GM19193 (cell line): ENCODE measurements around the gene TMEM203.

Source experiments
- POLR2A ChIP-seq: IDR thresholded peaks from 4 replicates; pipeline ENCODE4 v1.6.1; 2011; ENCODE audit not compliant: insufficient read depth, insufficient read length; ENCODE audit errors: extremely low read depth

Gene TMEM203

DNA sequence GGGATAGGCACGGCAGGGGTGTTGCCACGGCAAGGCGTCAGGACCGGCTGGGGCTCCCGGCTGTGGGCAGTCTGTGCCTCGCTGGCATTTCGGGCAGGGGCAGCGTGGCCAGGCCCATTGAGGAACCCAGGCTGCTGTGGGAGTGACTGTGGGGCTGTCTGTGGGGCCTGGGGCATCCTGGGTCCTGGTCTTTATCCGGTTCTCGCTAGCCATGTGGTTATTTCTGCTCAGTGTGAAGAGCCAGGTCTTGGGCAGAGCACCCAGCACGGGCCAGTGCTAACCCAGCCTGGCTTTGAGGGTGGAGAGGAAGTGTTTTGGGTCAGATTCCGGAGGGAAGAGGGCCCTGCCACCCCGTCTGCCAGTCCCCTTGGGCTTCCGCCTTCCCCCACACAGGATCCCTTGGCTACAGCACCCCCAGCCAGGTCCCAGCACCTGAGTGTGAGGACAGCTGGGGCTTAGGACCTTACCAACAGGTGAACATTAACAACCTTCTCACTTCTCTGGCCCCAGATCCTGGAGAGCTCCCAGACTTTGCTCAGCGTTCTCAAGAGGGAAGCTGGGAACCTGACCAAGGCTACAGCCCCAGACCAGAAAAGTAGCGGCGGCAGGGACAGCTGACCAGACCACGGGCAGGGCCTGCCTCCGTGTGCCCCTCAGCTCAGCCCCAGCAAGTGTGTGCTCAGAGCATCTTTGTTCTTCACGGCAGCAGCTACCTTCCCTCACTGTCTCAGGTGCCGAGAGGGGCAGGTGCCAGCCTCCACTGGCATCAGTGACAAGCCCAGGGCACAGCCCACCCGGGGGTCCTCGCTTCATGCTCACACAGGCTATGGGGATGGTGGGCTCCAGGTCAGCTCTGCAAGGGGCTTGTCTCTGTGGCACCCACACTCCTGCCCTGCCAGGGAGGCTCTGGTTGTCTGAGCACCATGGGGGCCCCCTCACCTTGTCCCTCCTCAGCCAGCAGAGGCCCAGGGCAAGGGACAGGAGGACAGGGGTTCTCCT is 15.9 kb downstream of the TMEM203 start:
- TF ChIP-seq POLR2A = no peak

DNA sequence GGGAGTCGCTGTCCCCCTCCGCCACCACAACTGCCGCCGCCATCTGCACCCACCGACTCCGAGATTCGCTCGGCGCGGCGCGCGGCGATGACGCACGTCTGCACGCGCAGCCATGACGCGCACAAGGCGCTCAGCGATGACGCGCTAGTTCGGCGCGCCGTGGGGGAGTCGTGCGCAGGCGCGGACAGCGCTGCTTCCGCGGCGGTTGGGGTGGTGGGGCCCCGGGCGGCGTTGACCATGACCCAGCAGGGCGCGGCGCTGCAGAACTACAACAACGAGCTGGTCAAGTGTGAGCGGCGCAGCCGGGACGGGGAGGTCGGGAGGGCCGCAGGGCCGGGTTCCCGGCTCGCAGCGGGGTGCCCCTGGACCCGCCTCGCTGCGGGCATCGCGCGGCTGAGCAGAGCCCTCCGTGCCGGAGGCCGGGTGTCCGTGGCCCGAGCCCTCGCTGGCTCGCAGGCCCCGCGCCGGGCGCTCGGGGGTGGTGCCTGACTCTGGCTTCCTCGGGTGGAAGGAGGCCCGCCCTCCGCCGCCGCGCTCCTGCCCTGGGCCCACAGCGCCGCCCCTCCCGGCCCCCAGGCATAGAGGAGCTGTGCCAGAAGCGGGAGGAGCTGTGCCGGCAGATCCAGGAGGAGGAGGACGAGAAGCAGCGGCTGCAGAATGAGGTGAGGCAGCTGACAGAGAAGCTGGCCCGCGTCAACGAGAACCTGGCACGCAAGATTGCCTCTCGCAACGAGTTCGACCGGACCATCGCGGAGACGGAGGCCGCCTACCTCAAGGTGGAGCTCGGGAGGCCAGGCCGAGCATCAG is 16.8 kb downstream of the TMEM203 start, which contains the start of the genes ANAPC2 and SSNA1:
Gene ANAPC2, minus strand, starts transcription at position 71 of the 807 bp plus-strand sequence. Its CDS starts 28 bp downstream, at position 43.
Gene SSNA1, plus strand, starts transcription at position 187 of the 807 bp plus-strand sequence. Its CDS starts 51 bp downstream, at position 238.
- peak; percentile 94 for TF ChIP-seq POLR2A

DNA sequence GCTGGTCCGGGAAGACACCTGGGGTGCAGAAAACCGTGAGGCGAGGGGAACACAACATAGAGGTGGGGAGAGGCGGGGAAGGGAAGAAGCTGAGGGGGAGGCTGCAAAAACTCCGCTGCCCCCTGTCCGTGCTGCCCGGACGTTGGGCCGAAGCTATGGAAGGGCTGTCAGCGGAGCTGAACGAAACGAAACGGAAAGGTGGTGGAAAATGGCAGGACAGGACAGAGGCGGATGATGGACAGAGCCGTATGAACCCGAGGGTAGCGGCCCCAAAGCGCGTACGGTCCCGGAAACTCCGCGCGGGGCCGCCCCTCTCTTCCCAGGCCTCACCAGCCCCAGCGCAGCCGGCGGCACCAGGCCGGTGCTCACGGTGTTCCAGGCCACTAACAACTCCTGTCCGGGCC is 17.4 kb downstream of the TMEM203 start:
- TF ChIP-seq POLR2A = no peak

DNA sequence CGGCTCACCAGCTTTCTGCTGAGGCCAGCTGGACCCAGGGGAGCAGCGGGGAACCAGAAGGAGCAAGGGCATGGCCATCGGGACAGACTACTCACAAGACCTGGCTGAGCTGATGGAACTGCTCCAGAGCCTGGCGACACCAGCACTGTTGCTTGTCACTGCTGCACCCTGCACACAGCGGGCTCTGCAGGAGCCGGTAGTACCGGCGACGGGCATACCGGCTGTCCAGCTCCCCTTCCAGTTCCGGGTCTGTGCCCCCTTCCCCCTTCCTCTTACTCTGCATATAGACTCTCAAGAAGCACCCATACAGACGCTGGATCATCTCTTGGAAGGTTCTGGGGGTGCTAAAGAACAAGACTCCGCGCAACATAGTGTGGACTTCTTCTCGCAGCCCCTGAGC is 18.1 kb downstream of the TMEM203 start:
- TF ChIP-seq POLR2A = no peak

DNA sequence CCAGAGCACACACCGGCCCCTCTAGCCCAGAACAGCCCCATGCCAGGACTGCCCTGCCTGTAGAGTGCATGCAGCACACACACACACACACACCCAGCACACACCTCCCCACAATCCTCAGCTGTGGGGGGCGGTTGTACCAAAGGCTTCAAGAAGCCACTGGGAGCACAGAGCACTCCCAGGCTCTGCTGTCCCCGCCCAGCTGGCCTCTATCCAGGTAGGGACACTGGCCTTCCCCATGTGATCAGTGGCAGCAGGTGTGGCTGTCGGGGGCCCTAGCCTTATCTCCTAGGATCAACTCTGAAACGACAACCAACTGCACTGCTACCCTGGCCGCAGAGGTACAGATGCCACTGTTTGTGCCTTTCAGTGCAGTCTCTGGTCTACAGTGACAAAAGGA is 19.1 kb downstream of the TMEM203 start:
- TF ChIP-seq POLR2A = no peak

DNA sequence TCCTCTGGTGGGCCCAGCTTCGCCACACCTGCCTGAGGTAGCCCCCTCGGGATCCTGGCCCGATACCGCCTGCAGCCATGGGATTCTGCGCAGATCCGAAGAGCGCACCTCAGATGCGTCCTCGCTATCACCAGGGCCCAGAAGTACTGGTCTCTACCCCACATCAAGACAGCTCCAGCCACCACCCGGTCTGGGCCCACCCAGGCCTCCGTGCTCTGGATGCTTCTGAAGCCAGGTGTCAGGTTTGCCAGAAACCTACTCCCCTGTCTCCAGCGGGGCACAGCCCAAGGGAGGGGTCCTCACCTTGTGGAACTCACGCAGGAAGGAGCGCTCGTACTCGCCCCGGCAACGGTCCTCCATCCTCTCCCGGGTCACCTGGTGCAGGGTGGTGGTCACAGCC is 19.5 kb downstream of the TMEM203 start:
- no peak for TF ChIP-seq POLR2A

DNA sequence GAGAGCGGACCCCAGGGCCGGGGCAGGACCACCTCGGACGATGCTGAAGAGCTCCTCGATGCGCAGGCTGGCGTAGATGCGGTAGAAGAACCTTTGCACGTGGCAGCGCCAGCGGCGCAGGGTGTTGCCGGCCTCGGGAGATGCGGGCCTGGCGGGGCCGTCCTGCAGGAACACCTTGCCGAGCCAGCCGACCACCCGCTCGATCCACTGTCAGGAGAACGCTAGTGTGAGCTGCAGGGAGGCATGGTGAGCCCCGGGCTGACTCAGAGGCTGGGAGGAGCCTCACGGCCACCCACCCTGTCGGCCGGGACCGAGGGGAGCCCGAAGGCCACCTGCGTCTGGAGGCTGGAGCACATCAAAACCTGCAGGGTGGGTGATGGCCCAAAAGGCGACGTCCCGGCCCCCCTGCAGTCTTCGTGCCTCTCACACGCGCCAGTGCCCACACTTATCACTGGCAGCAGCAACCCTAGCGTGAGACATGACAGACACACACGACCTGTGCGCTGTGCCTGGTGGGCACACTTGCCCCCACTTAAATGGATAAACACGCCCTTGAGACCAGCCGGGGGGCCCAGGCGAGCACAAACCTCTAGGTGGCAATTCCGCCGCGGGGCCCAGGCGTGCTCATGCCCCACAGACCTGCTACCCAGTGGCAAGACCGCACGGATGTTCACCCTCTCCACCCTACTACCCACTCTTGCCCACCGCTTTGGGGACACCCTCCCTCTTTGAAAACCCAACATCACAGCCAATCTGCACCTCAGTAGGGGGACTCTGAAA is 20.4 kb downstream of the TMEM203 start:
- TF ChIP-seq POLR2A = no peak

DNA sequence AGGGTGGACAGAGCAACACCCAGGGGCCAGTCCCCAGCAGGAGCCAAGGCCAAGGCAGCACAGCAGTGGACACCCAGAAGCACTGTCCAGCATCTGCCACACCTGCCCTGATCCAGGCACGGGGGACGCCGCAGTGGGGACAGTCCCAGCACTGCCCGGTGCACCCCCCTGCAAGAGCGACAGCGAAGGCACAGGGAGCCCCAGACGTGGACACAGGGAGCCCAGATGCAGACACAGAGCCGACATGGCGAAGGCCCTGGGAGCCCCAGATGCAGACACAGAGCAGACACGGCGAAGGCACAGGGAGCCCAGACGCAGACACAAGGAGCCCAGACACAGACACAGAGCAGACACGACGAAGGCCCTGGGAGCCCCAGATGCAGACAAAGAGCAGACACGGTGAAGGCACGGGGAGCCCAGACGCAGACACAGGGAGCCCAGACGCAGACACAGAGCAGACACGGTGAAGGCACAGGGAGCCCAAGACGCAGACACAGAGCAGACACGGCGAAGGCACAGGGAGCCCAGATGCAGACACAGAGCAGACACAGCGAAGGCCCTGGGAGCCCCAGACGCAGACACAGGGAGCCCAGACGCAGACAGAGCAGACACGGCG is 21.4 kb downstream of the TMEM203 start:
- TF ChIP-seq POLR2A = no peak

DNA sequence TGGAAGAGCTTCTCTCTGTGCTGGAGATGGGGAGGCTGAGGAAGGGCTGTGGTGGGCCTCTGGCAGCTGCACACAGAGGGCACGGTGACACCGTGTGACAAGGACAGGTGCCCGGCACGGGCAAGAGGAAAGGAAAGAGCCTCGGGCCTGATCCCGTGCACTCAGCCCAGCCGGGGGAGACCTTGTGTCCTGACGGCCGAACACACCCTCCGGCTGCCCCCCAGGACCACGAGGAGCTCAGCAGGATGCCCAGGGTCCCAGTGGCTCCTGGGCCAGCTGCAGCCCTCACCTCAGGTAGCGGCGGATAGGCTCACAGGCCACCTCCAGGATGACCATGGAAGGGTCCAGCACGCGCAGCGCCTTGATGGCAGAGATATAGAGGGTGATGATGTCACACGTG is 22.6 kb downstream of the TMEM203 start:
- no peak for TF ChIP-seq POLR2A

DNA sequence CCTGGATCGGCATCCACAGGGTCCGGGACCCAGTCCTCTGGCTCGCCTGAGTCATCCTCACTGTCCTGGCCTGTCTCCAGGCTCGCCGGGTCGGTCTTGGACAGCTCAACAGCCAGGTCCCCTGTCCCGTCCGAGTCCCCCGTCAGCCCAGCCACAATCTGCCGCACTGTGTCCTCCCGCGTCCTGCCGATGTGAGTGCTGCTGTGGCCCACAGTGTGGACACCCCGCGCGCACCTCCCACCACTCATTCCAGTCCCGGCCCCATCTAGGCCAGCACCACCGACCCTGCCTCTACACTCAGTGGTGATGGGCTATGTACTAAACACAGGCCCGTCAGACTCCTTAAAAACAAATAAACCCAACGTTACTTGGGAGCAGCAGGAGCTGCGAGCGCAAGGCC is 23.8 kb downstream of the TMEM203 start:
- no peak for TF ChIP-seq POLR2A

DNA sequence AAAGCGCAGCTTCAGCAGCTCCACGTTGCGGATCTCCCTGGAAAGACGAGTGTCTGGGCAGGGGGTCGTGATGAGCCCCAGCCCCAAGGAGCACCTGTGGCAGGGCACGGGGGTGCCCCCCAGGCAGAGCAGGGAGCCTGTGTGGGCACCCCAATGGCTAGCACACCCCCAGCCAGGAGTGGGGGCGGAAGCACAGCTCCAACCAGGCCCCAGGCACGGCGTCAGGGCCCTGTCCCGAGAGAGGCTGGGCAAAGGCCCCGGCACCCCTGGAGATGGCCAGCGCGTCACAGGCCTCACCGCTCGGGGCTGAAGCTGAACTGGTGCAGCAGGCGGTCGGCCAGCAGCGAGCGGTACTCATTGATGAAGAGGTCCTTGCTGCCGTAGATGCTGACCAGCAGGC is 25.0 kb downstream of the TMEM203 start:
- no peak for TF ChIP-seq POLR2A

DNA sequence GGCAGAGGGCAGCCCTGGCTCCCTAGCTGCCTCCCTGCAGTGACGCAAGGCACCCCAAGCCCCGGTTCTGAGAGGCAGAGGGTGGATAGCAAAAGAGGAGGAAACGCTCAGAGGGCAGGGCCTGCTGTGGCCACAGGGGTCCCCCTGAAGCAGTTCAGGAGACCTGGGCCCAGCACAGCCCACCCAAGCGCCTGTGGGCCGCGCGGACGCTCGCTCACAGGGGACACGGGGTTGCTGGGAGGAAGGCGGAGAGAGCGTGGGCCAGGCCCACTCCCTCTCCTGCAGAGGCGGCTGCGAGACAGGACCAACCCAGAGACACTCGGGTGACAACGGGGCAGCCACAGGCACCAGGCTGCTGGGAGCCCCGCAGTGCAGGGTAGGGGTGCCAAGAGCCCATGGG is 25.7 kb downstream of the TMEM203 start:
- TF ChIP-seq POLR2A = no peak

DNA sequence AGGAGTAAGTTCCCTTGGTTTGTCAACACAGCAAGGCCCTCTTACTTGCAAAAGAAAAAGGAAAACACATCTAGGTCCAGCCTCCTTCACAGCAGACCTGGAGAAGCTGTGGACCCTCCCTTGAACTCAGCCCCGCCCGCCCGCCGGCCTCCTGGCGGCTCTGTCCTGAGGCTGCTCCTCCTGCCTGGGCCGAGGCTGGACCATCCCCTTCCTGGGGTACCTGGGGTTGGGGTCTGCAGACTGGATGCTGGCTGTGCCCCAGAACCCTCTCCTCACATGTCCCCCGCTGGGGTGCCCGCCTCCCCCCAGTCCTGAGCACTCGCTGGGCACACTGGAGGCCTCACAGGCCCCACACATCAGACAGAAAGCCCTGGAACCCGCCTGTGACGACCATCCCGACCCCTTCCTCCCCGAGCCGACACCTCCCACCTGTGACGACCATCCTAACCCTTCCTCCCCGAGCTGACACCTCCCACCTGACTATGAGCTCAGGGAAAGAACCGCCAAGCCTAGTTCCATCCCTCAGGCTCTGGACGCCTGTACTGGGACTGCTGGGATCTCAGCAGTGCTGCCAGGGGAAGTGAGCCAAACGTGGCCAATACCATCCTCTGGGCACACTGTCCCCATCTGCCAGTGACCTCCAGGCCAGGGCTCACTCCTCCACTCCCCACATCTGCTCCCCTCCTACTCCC is 26.4 kb downstream of the TMEM203 start:
- no peak for TF ChIP-seq POLR2A
